ENCODE measurements around the gene E2F7.

DNA sequence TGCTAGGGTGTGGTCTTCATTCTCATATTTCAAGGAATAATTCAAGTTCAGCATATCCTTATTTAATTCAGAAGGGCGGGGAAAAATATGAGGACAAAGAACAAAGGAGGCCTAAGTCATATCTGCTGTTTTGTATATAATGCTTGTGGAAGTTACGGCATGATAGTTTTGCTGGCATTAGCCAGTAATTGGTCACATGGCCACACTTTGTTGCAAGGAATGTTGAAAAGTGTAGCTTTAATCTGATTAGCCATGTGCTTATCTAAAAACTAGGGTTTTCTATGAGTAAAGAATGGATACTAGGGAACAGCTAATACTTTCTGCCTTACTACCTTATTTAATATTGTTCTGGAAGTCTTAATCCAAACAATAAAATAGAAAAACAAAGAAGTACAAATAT is 34.4 kb upstream of the E2F7 start:
- TF ChIP-seq CTCF (IDR thresholded peaks at IDR 0.05; ENCODE audit: borderline replicate concordance, extremely low read depth, low read length, poor library complexity, severe bottlenecking) (no peak), EZH2 (IDR thresholded peaks at IDR 0.05; ENCODE audit: borderline replicate concordance, low read depth, low read length, severe bottlenecking) (no peak)
